GM23338 (cell line): Measurements from ENCODE around the gene RNF150. TPM values are rescaled to one million over a fixed set of nuclear protein-coding genes. Genes with fewer than 3 reads are reported as not detected.

ENCODE experiments used
- ATAC-seq: fragments of 200-7000 bp; cut with Tn5 transposase; 3 replicates; pipeline ENCODE4 v1.9.1; 2020
- DNase-seq: peaks from one replicate; pipeline ENCODE4 v3.0.0-alpha.2; 2015; ENCODE audit warnings: low spot score
- H2AFZ ChIP-seq: fragments of 200-600 bp; sonication (generic); 2 replicates; pipeline ENCODE4 v1.8.0; 2016; ENCODE audit warnings: antibody characterized with exemption, mild to moderate bottlenecking, moderate library complexity
- H3F3A ChIP-seq: fragments of 200-600 bp; sonication (generic); replicated peaks from 2 replicates; pipeline ENCODE4 v1.8.0; 2017; ENCODE audit warnings: antibody characterized with exemption, mixed run types, low read depth
- H3K27ac ChIP-seq: fragments of 200-600 bp; sonication (generic); 2 replicates; pipeline ENCODE4 v1.6.1; 2016; ENCODE audit warnings: low read depth
- H3K27me3 ChIP-seq: fragments of 200-600 bp; sonication (generic); 2 replicates; pipeline ENCODE4 v1.8.0; 2016; ENCODE audit warnings: mild to moderate bottlenecking, mixed run types, moderate library complexity; ENCODE audit not compliant: insufficient read depth
- H3K36me3 ChIP-seq: fragments of 200-600 bp; sonication (generic); 2 replicates; pipeline ENCODE4 v1.8.0; 2016; ENCODE audit warnings: mild to moderate bottlenecking; ENCODE audit not compliant: insufficient read depth
- H3K4me1 ChIP-seq: fragments of 200-600 bp; sonication (generic); 2 replicates; pipeline ENCODE4 v1.8.0; 2016; ENCODE audit warnings: mild to moderate bottlenecking, moderate library complexity; ENCODE audit not compliant: insufficient read depth
- H3K4me2 ChIP-seq: fragments of 200-600 bp; sonication (generic); 2 replicates; pipeline ENCODE4 v1.7.1; 2017; ENCODE audit warnings: mixed run types
- H3K4me3 ChIP-seq: fragments of 200-600 bp; sonication (generic); 2 replicates; pipeline ENCODE4 v1.6.1; 2016; ENCODE audit warnings: mixed run types
- H3K79me2 ChIP-seq: fragments of 200-600 bp; sonication (generic); replicated peaks from 2 replicates; pipeline ENCODE4 v1.8.0; 2017; ENCODE audit warnings: mild to moderate bottlenecking; ENCODE audit not compliant: insufficient read depth
- H3K9me2 ChIP-seq: fragments of 200-600 bp; sonication (generic); 2 replicates; pipeline ENCODE4 v1.8.0; 2017; ENCODE audit not compliant: insufficient read depth
- H4K20me1 ChIP-seq: fragments of 200-600 bp; sonication (generic); replicated peaks from 2 replicates; pipeline ENCODE4 v1.8.0; 2017; ENCODE audit warnings: mild to moderate bottlenecking; ENCODE audit not compliant: insufficient read depth
- H3K27ac Mint-ChIP-seq: 2 replicates; pipeline ENCODE4 v1.8.0; 2020; ENCODE audit warnings: inconsistent platforms, mild to moderate bottlenecking, moderate library complexity, mixed read lengths
- H3K27me3 Mint-ChIP-seq: 3 replicates; pipeline ENCODE4 v1.8.0; 2022; ENCODE audit warnings: low read depth, mild to moderate bottlenecking, moderate library complexity, mixed read lengths, inconsistent platforms; ENCODE audit not compliant: insufficient read depth, poor library complexity
- H3K36me3 Mint-ChIP-seq: 3 replicates; pipeline ENCODE4 v1.8.0; 2021; ENCODE audit warnings: low read depth, mild to moderate bottlenecking, inconsistent platforms, moderate library complexity, mixed read lengths
- H3K4me1 Mint-ChIP-seq: 3 replicates; pipeline ENCODE4 v1.8.0; 2020; ENCODE audit warnings: mild to moderate bottlenecking, inconsistent platforms, mixed read lengths
- H3K4me3 Mint-ChIP-seq: 3 replicates; pipeline ENCODE4 v1.8.0; 2021; ENCODE audit warnings: moderate library complexity, mild to moderate bottlenecking, inconsistent platforms, mixed read lengths
- H3K9me3 Mint-ChIP-seq: 3 replicates; pipeline ENCODE4 v1.8.0; 2020; ENCODE audit warnings: moderate library complexity, mild to moderate bottlenecking, inconsistent platforms, mixed read lengths
- CREB1 ChIP-seq: fragments of 250-450 bp; sonication (Bioruptor Pico); IDR thresholded peaks from 2 replicates; pipeline ENCODE4 v1.5.0; 2020; ENCODE audit warnings: low read depth, mild to moderate bottlenecking, moderate library complexity
- CTCF ChIP-seq, 2 experiments: fragments of 200-600 bp in 1 of 2; sonication (generic) in 1 of 2; conservative IDR thresholded peaks; 2 replicates each; pipeline versions ENCODE4 v1.5.1 to v1.6.1; 2016 to 2017; ENCODE audit warnings: antibody characterized with exemption in 2 of 2, low read depth in 2 of 2, mild to moderate bottlenecking in 2 of 2, moderate library complexity in 1 of 2
- EZH2 ChIP-seq: fragments of 200-600 bp; sonication (generic); IDR thresholded peaks from one replicate; pipeline ENCODE4 v1.8.0; 2017; ENCODE audit warnings: antibody characterized with exemption, mild to moderate bottlenecking, low read depth; ENCODE audit not compliant: unreplicated experiment
- EZH2phosphoT487 ChIP-seq: fragments of 200-600 bp; sonication (generic); IDR thresholded peaks from one replicate; pipeline ENCODE4 v1.8.1; 2018; ENCODE audit warnings: antibody characterized with exemption; ENCODE audit not compliant: unreplicated experiment
- NANOG ChIP-seq: IDR thresholded peaks from 2 replicates; pipeline ENCODE4 v1.6.1; 2016; ENCODE audit warnings: antibody characterized with exemption, borderline replicate concordance
- POLR2AphosphoS5 ChIP-seq: IDR thresholded peaks from 2 replicates; pipeline ENCODE4 v1.6.1; 2016; ENCODE audit warnings: antibody characterized with exemption, low read depth
- STAT1 ChIP-seq: IDR thresholded peaks from one replicate; pipeline ENCODE4 v1.6.1; 2016; ENCODE audit warnings: antibody characterized with exemption; ENCODE audit not compliant: unreplicated experiment
- ZNF114 ChIP-seq: fragments of 250-450 bp; sonication (Bioruptor Pico); IDR thresholded peaks from 2 replicates; pipeline ENCODE4 v1.5.0; 2020; ENCODE audit warnings: mild to moderate bottlenecking, moderate library complexity
- ZNF331 ChIP-seq: fragments of 250-450 bp; sonication (Bioruptor Pico); IDR thresholded peaks from 2 replicates; pipeline ENCODE4 v1.5.0; 2020; ENCODE audit warnings: low read depth, mild to moderate bottlenecking, moderate library complexity
- polyA plus RNA-seq: library from polyadenylated mRNA; unstranded; fragments of >200 nt; fragmentation: Nextera tagmentation; extraction: Ambion mirVana; gene quantifications from 2 replicates; pipeline ENCODE4 v1.2.1, GENCODE V29; 2016
- total RNA-seq: library from RNA; depleted of rRNA; stranded (reverse); fragments of >200 nt; shearing (Covaris generic); gene quantifications from 2 replicates; pipeline ENCODE4 v1.2.3, GENCODE V29; 2014
- TF ChIP-seq, protein P1 (sequence below): IDR thresholded peaks from one replicate; pipeline ENCODE4 v1.6.1; 2018; ENCODE audit warnings: antibody characterized with exemption; ENCODE audit not compliant: unreplicated experiment
- TF ChIP-seq, protein P2 (sequence below): fragments of 250-450 bp; sonication (Bioruptor Pico); IDR thresholded peaks from 2 replicates; pipeline ENCODE4 v1.5.0; 2020; ENCODE audit warnings: mild to moderate bottlenecking, moderate library complexity

Gene RNF150
- total and polyA plus RNA-seq, 2 experiments from 2014 or later, result 1.3 to 6.1 TPM

- TF ChIP-seq, protein P1, sequence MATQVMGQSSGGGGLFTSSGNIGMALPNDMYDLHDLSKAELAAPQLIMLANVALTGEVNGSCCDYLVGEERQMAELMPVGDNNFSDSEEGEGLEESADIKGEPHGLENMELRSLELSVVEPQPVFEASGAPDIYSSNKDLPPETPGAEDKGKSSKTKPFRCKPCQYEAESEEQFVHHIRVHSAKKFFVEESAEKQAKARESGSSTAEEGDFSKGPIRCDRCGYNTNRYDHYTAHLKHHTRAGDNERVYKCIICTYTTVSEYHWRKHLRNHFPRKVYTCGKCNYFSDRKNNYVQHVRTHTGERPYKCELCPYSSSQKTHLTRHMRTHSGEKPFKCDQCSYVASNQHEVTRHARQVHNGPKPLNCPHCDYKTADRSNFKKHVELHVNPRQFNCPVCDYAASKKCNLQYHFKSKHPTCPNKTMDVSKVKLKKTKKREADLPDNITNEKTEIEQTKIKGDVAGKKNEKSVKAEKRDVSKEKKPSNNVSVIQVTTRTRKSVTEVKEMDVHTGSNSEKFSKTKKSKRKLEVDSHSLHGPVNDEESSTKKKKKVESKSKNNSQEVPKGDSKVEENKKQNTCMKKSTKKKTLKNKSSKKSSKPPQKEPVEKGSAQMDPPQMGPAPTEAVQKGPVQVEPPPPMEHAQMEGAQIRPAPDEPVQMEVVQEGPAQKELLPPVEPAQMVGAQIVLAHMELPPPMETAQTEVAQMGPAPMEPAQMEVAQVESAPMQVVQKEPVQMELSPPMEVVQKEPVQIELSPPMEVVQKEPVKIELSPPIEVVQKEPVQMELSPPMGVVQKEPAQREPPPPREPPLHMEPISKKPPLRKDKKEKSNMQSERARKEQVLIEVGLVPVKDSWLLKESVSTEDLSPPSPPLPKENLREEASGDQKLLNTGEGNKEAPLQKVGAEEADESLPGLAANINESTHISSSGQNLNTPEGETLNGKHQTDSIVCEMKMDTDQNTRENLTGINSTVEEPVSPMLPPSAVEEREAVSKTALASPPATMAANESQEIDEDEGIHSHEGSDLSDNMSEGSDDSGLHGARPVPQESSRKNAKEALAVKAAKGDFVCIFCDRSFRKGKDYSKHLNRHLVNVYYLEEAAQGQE, result no peak
- TF ChIP-seq EZH2phosphoT487 (no peak), EZH2 (no peak), POLR2AphosphoS5 (no peak), NANOG (no peak), ZNF114 (CRISPR knock-in tag) (no peak), CTCF (conservative IDR thresholded peaks at IDR 0.05; ENCODE audit: low read depth in 2 of 2) (no peak), STAT1 (no peak)
Observed at GRCh38 chr4:141065872-141066271, 67.4 kb downstream of the RNF150 start (continued).

DNA sequence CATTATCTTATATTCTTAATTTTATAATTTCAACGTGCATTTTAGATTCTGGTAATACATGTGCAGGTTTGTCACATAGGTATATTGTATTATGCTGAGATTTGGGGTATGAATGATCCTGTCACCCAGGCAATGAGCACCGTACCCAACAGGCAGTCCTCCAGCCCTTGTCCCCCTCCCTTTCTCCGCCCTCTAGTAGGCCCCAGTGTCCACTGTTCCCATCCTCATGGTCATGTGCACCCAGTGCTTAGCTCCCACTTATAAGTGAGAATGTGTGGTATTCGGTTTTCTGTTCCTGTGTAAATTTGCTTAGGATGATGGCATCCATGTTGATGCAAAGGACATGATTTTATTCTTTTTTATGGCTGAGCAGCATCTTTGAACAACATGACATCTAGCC is 70.6 kb downstream of the RNF150 start:
- no peaks in the 10 kb centered on the region for H3K27me3 ChIP-seq
- H3K4me2 ChIP-seq, result no peak overlapping the region
- no peak overlapping the region for H3K4me3 ChIP-seq
- no peaks in the 10 kb centered on the region for H3K36me3 ChIP-seq
- H2AFZ ChIP-seq, result no peak overlapping the region
- Mint-ChIP-seq H3K4me3 (no peak overlapping the region), H3K36me3 (no peaks in the 10 kb centered on the region), H3K4me1 (0 out of 3 replicates have a peak, but pooled peaks cover 5% of the 10 kb centered on the region), H3K27ac (no peak overlapping the region), H3K9me3 (no peaks in the 10 kb centered on the region), H3K27me3 (no peaks in the 10 kb centered on the region)
- H3F3A ChIP-seq, result no peaks in the 10 kb centered on the region
- DNase-seq (no peak), ATAC-seq (no peak)
- no peaks in the 10 kb centered on the region for H4K20me1 ChIP-seq
- H3K27ac ChIP-seq, result no peak overlapping the region
- 0 out of 2 replicates have a peak, but pooled peaks cover 3% of the 10 kb centered on the region for H3K4me1 ChIP-seq
- no peaks in the 10 kb centered on the region for H3K79me2 ChIP-seq
- no peaks in the 10 kb centered on the region; the same call in 1 of the 2 replicates for H3K9me2 ChIP-seq
- no peak for TF ChIP-seq ZNF331 (CRISPR knock-in tag)
- no peak for TF ChIP-seq STAT1
- TF ChIP-seq, protein P2, sequence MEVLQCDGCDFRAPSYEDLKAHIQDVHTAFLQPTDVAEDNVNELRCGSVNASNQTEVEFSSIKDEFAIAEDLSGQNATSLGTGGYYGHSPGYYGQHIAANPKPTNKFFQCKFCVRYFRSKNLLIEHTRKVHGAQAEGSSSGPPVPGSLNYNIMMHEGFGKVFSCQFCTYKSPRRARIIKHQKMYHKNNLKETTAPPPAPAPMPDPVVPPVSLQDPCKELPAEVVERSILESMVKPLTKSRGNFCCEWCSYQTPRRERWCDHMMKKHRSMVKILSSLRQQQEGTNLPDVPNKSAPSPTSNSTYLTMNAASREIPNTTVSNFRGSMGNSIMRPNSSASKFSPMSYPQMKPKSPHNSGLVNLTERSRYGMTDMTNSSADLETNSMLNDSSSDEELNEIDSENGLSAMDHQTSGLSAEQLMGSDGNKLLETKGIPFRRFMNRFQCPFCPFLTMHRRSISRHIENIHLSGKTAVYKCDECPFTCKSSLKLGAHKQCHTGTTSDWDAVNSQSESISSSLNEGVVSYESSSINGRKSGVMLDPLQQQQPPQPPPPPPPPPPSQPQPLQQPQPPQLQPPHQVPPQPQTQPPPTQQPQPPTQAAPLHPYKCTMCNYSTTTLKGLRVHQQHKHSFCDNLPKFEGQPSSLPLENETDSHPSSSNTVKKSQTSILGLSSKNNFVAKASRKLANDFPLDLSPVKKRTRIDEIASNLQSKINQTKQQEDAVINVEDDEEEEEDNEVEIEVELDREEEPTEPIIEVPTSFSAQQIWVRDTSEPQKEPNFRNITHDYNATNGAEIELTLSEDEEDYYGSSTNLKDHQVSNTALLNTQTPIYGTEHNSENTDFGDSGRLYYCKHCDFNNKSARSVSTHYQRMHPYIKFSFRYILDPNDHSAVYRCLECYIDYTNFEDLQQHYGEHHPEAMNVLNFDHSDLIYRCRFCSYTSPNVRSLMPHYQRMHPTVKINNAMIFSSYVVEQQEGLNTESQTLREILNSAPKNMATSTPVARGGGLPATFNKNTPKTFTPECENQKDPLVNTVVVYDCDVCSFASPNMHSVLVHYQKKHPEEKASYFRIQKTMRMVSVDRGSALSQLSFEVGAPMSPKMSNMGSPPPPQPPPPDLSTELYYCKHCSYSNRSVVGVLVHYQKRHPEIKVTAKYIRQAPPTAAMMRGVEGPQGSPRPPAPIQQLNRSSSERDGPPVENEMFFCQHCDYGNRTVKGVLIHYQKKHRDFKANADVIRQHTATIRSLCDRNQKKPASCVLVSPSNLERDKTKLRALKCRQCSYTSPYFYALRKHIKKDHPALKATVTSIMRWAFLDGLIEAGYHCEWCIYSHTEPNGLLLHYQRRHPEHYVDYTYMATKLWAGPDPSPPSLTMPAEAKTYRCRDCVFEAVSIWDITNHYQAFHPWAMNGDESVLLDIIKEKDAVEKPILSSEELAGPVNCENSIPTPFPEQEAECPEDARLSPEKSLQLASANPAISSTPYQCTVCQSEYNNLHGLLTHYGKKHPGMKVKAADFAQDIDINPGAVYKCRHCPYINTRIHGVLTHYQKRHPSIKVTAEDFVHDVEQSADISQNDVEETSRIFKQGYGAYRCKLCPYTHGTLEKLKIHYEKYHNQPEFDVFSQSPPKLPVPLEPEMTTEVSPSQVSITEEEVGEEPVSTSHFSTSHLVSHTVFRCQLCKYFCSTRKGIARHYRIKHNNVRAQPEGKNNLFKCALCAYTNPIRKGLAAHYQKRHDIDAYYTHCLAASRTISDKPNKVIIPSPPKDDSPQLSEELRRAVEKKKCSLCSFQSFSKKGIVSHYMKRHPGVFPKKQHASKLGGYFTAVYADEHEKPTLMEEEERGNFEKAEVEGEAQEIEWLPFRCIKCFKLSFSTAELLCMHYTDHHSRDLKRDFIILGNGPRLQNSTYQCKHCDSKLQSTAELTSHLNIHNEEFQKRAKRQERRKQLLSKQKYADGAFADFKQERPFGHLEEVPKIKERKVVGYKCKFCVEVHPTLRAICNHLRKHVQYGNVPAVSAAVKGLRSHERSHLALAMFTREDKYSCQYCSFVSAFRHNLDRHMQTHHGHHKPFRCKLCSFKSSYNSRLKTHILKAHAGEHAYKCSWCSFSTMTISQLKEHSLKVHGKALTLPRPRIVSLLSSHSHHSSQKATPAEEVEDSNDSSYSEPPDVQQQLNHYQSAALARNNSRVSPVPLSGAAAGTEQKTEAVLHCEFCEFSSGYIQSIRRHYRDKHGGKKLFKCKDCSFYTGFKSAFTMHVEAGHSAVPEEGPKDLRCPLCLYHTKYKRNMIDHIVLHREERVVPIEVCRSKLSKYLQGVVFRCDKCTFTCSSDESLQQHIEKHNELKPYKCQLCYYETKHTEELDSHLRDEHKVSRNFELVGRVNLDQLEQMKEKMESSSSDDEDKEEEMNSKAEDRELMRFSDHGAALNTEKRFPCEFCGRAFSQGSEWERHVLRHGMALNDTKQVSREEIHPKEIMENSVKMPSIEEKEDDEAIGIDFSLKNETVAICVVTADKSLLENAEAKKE (CRISPR knock-in tag), result no peak
- TF ChIP-seq CREB1 (CRISPR knock-in tag), result no peak
- TF ChIP-seq POLR2AphosphoS5, result no peak
